ENCODE results near the gene IGFBP2. TPM values are rescaled to one million over a fixed set of nuclear protein-coding genes. Genes with fewer than 3 reads are reported as not detected.

IGFBP2 gene
- polyA plus RNA-seq, 1 donor (not counting 4 experiments of a cell fraction or from before 2014, with no cell fraction given) = 10.2 TPM

- Histone ChIP-seq H3K4me1 (ENCODE audit: control insufficient read depth, extremely low read depth, insufficient read depth, low read length) (peaks cover 11% of the 10 kb centered on the region), H4K20me1 (ENCODE audit: control insufficient read depth, extremely low read depth, insufficient read depth, low read length) (no peaks in the 10 kb centered on the region), H2AFZ (ENCODE audit: control insufficient read depth, low read length) (no peak overlapping the region), H3K79me2 (ENCODE audit: control insufficient read depth, insufficient read depth, low read length) (no peaks in the 10 kb centered on the region), H3K4me2 (ENCODE audit: control insufficient read depth, extremely low read depth, insufficient read depth, low read depth, low read length) (no peak overlapping the region), H3K27ac (ENCODE audit: control insufficient read depth, insufficient read depth, low read length) (no peak overlapping the region), H3K36me3 (ENCODE audit: control insufficient read depth in 2 of 2, extremely low read depth in 1 of 2, insufficient read depth in 2 of 2, low read length in 2 of 2) (no peaks in the 10 kb centered on the region), H3K27me3 (ENCODE audit: control insufficient read depth, extremely low read depth, insufficient read depth, low read length) (peaks cover 15% of the 10 kb centered on the region), H3K9me3 (ENCODE audit: control insufficient read depth, low read depth, low read length) (no peaks in the 10 kb centered on the region), H3K9me1 (ENCODE audit: control insufficient read depth, extremely low read depth, insufficient read depth, low read length) (no peaks in the 10 kb centered on the region), H3K9ac (ENCODE audit: control insufficient read depth, extremely low read depth, insufficient read depth, low read length) (no peak overlapping the region), H3K4me3 (ENCODE audit: control insufficient read depth in 2 of 3, extremely low read depth in 1 of 3, insufficient read depth in 2 of 3, low read depth in 1 of 3, low read length in 3 of 3) (no peak overlapping the region)
- DNase-seq (ENCODE audit: low read depth, low spot score) = no peak
- TF ChIP-seq, protein P1, sequence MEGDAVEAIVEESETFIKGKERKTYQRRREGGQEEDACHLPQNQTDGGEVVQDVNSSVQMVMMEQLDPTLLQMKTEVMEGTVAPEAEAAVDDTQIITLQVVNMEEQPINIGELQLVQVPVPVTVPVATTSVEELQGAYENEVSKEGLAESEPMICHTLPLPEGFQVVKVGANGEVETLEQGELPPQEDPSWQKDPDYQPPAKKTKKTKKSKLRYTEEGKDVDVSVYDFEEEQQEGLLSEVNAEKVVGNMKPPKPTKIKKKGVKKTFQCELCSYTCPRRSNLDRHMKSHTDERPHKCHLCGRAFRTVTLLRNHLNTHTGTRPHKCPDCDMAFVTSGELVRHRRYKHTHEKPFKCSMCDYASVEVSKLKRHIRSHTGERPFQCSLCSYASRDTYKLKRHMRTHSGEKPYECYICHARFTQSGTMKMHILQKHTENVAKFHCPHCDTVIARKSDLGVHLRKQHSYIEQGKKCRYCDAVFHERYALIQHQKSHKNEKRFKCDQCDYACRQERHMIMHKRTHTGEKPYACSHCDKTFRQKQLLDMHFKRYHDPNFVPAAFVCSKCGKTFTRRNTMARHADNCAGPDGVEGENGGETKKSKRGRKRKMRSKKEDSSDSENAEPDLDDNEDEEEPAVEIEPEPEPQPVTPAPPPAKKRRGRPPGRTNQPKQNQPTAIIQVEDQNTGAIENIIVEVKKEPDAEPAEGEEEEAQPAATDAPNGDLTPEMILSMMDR (optimal IDR thresholded peaks at IDR 0.05 in 1 of 3, IDR thresholded peaks at IDR 0.05 in 1 of 3, conservative IDR thresholded peaks at IDR 0.05 in 1 of 3; ENCODE audit: extremely low read depth in 1 of 3, insufficient read depth in 2 of 3, low read length in 3 of 3) = no peak
- TF ChIP-seq EZH2 (IDR thresholded peaks at IDR 0.05; ENCODE audit: low read length) = no peak
- no peak for FAIRE-seq
- dilution Hi-C loops (cut with MboI; ENCODE audit: extremely low pct_ligation_motif_present, low sequenced_read_pairs) = no loop called here
Measured at GRCh38 chr2:216676630-216677029, 43.4 kb downstream of the IGFBP2 start.

GRCh38 chr2:216677439-216678097, 44.3 kb downstream of the IGFBP2 start:
- dilution Hi-C loops (cut with MboI; ENCODE audit: extremely low pct_ligation_motif_present, low sequenced_read_pairs) = no loop called here
- DNase-seq (ENCODE audit: low read depth, low spot score) (no peak), FAIRE-seq (no peak)
- Histone ChIP-seq H3K9ac (ENCODE audit: control insufficient read depth, extremely low read depth, insufficient read depth, low read length) (no peak overlapping the region), H4K20me1 (ENCODE audit: control insufficient read depth, extremely low read depth, insufficient read depth, low read length) (no peaks in the 10 kb centered on the region), H3K36me3 (ENCODE audit: control insufficient read depth in 2 of 2, extremely low read depth in 1 of 2, insufficient read depth in 2 of 2, low read length in 2 of 2) (no peaks in the 10 kb centered on the region), H3K27ac (ENCODE audit: control insufficient read depth, insufficient read depth, low read length) (no peak overlapping the region), H2AFZ (ENCODE audit: control insufficient read depth, low read length) (no peak overlapping the region), H3K9me1 (ENCODE audit: control insufficient read depth, extremely low read depth, insufficient read depth, low read length) (no peaks in the 10 kb centered on the region), H3K4me3 (ENCODE audit: control insufficient read depth in 2 of 3, extremely low read depth in 1 of 3, insufficient read depth in 2 of 3, low read depth in 1 of 3, low read length in 3 of 3) (no peak overlapping the region), H3K79me2 (ENCODE audit: control insufficient read depth, insufficient read depth, low read length) (no peaks in the 10 kb centered on the region), H3K4me2 (ENCODE audit: control insufficient read depth, extremely low read depth, insufficient read depth, low read depth, low read length) (no peak overlapping the region), H3K9me3 (ENCODE audit: control insufficient read depth, low read depth, low read length) (no peaks in the 10 kb centered on the region), H3K27me3 (ENCODE audit: control insufficient read depth, extremely low read depth, insufficient read depth, low read length) (peaks cover 15% of the 10 kb centered on the region), H3K4me1 (ENCODE audit: control insufficient read depth, extremely low read depth, insufficient read depth, low read length) (peaks cover 17% of the 10 kb centered on the region)
- no peak for TF ChIP-seq EZH2 (IDR thresholded peaks at IDR 0.05; ENCODE audit: low read length)
- TF ChIP-seq, protein P1 (optimal IDR thresholded peaks at IDR 0.05 in 1 of 3, IDR thresholded peaks at IDR 0.05 in 1 of 3, conservative IDR thresholded peaks at IDR 0.05 in 1 of 3; ENCODE audit: extremely low read depth in 1 of 3, insufficient read depth in 2 of 3, low read length in 3 of 3) = no peak

Data from keratinocyte (primary cell).